ENCODE measurements around the gene BMPR1B.

- TF ChIP-seq POLR2AphosphoS5 (IDR thresholded peaks at IDR 0.05; ENCODE audit: low read depth, low read length) (no peak), SIN3A (IDR thresholded peaks at IDR 0.05; ENCODE audit: borderline replicate concordance, insufficient read depth, low read length) (no peak)
Measured at GRCh38 chr4:94890579-94890978, 132.8 kb downstream of the BMPR1B start.

All from PFSK-1 (cell line).